NCI-H510A treated with DMSO at 0.1 percent for 48 hours (cell line): ENCODE measurements around the gene UNC119.
A peak's percentile ranks its signal among the peaks of the same experiment; 100 is the strongest.
"Not testable (repeated sequence)": the region's sequence is repeated elsewhere in the genome, so short reads cannot be mapped to it uniquely, and the experiment has no call there.

Source experiments
- DNase-seq: peaks from one replicate; lab custom pipeline; 2025; lab: John Stamatoyannopoulos, UW

Gene UNC119

DNA sequence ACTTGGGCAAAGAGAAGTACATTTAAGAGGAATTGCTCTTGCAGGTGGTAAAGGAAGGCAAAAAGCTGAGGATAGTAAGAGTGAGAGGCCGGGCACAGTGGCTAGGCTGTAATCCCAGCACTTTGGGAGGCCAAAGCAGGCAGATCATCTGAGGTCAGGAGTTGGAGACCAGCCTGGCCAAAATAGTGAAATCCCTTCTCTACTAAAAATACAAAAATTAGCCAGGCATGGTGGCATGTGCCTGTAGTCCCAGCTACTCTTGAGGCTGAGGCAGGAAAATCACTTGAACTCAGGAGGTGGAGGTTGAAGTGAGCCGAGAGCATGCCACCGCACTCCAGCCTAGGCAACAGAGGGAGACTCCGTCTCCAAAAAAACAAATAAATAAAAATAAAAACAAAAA is 30.1 kb downstream of the UNC119 start:
- DNase-seq = not testable (repeated sequence)

DNA sequence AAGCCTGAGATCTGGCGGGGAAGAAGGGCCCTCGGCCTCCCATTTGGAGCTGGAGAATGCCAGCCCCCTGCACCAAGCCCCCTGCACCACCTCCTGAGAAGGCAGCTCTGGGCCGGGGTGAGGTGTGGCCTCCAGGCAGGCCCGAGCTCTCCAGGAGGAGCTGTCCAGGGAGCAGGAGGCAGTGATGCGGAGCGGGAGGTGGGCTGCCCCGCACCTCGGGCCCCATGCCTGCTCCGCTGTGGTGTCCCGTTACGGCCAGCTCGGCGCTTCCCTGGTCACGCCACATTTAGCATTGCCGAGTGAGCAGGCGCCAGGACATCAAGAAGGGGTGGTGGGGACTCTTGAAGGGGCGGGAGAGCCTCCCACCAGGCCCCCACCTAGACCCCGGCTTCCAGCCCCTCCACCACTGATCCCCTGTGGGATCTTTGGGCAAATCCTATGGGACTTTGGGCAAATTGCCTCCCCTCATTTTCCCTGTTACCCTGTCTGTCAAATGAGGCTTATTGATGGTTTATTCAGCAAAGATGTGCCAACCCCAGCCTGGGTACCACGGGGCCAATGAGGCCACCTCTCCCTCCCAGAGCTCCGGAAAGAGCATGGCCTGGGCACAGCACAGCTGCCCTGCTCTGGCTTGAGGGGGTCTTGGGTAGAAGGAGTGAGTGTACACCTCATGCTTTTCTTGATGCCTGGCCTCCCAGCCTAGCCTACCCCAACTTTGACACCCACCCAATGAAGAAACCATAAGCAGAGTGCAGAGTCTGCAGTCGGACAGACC is 30.9 kb downstream of the UNC119 start:
- peak; percentile 12 for DNase-seq

DNA sequence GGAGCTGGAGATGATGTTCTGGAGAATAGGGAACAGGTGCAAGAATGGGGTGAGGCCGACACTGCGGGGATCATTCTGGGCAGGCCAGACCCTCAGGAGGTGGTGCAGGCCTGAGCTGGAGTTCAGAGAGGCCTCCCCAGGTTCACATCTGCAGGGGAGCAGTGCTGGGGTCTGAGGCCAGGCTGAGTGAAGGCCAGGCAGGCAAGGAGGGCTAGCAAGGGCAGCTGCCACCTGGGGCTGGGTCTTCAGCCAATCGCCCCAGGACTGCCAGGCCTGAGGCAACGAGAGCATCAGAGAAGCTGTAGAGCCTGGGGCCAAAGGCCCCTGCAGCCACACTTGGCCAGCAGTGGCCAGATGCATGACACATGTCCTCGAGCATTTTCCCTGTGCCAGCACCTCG is 31.7 kb downstream of the UNC119 start:
- DNase-seq = no peak

DNA sequence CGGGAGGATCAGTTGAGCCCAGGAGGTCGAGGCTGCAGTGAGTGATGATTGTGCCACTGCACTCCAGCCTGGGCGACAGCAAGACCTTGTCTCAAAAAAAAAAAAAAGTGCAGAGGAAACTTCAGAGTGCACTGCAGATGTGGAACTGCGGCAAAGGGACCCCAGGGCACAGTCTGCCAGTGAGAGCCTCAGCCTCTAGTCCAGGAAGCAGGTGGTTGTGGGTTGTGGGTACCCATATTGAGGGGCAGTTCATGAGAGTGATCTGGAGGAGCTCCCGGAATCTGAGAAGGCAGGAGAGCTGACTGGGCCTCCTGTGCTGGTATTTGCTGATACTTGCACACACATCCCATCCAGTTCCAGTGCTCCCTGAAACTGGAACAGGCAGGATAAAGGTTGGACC is 33.2 kb downstream of the UNC119 start:
- no peak for DNase-seq

GRCh38 chr17:28518578-28518977 is 33.8 kb downstream of the UNC119 start:
- DNase-seq = no peak

- DNase-seq = no peak
Measured at GRCh38 chr17:28518132-28518531, 34.3 kb downstream of the UNC119 start.

GRCh38 chr17:28515518-28515917 is 36.9 kb downstream of the UNC119 start:
- no peak for DNase-seq

GRCh38 chr17:28514561-28515002 is 37.8 kb downstream of the UNC119 start:
- no peak for DNase-seq

DNA sequence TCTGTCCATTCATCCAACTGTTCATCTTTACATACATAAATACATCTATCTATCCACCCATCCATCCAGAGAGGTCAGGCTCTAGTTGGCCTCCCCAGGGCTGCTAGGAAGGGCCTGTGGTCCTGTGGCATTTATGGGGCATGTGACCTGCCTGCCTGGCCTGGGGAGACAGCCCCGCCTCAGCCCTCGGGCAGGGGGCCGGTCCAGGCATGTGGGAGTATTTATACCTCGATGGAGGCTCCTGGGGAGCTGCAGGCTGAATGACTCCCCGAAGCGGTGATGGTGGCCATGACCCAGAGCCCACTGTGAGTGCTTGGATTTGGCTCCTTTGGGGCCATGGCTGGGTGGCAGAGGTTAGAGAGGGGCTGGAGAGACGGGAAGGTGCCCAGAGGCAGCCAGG is 38.9 kb downstream of the UNC119 start:
- no peak for DNase-seq

DNA sequence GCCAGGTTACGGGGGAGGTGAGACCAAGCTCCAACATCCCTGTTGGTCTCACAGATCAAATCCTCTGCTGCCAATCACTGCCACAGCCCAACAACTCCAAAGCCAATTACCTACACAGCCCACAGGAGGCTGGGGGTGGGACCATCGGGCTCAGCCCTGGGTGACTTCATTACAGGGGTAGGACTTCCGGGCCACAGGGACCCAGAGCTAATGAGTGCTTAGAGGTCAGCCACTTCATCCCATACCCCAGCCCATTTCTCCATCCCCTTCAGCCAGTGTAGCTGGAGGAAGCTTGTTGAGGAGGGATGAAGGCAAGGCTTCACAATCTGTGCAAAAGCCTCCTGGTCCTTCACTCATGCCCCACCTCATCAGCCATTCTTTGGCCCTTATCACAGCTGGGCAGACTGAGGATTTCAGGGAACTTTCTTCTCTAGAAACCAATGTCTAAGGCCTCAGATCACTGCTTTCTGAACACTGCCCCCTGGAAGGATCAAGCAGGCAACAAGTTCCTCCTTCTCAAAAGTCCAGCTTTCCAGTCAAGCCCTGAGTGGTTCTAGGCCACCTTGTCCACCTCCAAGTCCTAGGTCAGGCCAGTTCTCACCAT is 40.5 kb downstream of the UNC119 start:
- DNase-seq = no peak

DNA sequence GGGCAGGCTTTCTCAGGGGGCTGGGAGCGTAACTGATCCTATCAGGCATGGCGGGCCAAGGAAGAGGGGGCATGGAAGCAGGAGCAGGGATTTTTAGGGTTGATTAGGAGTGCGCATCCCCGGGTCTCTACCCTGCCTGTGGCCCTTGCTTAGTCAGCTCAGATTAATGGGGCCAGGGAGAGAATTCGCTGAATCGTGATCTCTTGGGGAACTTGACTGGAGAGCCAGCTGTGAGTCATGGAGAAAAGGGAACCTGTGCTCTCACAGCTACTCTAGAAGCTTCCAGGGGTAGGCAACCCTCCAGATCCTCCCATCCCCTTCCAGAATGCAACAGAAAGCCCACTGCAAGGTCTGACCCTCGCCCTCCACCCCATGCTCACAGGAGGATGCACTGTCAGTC is 42.6 kb downstream of the UNC119 start:
- DNase-seq = no peak

GRCh38 chr17:28508211-28508724 is 44.2 kb downstream of the UNC119 start:
- no peak for DNase-seq

GRCh38 chr17:28507567-28508203 is 44.7 kb downstream of the UNC119 start:
- DNase-seq = no peak

DNA sequence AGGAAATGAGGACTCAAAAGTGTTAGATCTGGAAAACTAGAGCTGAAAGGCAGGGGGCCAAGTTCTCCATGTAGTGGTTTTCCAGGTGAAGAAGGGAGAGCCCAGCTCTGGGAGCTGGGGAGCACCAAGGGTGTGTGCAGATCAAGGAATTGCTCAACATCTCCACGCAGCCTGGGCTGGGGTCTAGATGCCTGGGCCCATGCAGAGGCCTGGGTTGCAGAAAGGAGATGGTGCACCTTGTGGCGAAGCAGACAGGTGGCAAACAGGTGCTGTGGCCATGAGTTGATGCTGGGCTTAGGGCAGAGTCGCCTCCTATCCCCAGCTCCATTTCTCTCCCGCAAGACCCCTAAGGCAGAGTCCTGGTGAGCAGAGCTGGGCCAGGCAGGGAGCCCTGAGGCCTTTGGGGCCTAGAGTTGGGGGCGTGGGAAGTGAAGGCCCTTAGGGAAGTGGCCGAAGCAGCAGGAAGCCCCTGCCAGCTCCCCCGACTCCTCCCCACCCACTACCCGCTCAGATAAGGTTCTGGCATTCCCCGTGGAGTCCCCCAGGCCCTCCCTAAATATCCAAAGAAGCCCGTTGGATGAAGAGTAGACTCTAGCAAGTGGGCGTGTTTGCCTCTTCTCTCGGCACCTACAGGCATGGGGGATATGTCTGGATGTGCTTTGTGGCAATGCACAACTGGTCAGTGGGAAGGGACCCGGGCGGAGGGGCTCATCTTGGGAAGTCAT is 45.5 kb downstream of the UNC119 start:
- no peak for DNase-seq

DNA sequence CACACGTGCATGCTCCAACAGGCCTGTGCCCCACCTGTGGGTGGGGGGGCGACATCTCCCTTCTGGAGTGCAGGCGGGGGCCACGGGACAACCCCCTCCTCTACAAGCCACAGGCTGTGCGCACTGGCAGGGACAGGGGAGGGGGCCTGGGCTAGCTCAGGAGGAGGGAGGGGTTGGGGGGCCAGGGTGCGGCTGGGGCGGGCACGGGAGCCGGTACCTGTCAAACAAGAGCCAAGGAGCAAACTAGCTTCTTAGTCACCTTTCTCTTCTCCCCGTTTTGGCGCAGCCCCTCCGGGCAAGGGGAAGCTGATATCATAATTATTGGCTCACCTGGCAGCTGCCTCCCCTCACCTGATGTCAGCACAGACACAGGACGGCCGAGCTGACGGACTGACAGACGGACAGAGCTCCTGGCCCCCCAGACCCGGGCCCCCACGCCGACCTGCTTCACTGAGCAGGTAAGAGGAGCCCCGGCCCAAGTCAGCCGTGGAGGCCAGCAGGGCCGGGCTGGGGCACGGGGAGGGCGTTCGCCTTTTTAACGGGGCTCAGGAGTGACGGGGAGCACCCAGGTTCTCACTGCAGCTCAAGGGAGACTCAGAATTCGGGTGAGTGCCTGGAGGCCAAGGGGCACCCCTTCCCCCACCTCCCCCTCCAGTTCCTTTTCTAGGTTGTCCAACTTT is 46.3 kb downstream of the UNC119 start, which contains the start of gene FOXN1:
Gene FOXN1 (plus strand): TSS at position 363 of the 680 bp plus-strand sequence. CDS start 17,622 bp downstream, outside the sequence.
- DNase-seq = no peak

DNA sequence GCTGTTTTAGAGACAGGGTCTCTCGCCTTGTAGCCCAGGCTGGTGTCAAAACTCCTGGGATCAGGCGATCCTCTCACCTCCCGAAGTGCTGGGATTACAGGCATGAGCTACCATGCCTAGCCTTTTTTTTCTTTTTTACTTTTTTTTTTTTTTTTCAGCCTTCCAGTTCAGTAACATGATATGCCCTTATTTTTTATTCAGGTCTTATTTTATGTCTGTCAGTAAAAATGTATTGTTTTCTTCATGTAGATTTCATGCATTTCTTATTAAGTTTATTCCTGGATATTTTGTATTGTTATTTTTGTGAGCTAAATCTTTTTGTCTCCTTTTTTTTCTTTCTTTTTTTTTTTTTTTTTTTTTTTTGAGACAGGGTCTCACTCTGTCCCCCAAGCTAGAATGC is 49.0 kb downstream of the UNC119 start:
- no peak for DNase-seq

GRCh38 chr17:28501421-28502284 is 50.8 kb downstream of the UNC119 start:
- DNase-seq = no peak

DNA sequence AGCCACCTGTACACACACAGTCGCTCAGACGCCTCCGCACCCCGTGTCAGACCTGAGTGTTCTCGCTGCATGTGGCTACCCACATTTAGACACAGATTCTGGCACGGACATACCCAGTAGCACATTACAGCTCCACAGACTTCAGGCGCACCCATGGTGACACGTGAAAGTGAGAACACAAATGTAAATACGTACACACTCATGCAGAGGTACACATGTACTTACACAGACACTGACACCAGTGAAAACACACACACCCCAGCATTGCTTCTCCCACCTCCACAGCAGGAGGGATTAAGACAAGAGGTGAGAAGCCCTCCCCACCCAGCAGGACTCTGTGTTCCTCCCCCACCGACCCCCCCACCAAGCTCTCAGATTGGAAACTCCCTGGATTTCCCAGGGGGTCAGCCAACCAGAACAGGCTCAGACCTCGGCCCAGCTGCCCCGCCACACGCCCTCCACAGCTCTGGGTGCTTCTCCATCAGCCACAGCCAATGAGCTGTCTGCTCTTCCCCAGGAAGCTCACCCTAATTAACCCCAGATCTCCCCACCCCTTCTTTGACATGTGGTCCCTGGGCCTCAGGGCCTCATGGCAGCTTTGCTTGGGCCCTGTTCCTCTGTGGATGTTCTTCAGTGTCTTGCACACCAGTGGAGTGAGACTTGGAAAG is 51.6 kb downstream of the UNC119 start:
- DNase-seq = no peak

GRCh38 chr17:28499684-28500357 is 52.6 kb downstream of the UNC119 start:
- no peak for DNase-seq

DNA sequence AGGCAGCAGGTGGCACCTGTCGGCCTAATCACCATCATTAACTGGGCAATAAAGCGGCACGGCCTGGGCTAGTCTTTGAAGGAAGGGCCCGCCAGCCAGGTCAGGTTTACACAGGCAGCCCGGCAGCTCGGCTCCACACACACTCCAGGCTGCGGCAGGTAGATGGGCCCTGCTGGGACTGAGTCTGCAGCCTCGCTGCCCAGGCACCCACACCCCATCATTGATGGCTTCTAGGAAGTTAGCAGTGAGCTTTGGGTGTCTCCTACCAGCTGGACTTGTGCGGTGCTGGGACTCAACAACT is 53.1 kb downstream of the UNC119 start:
- DNase-seq = peak; percentile 70
